ENCODE results near the gene LEP.

The LEP gene

DNA sequence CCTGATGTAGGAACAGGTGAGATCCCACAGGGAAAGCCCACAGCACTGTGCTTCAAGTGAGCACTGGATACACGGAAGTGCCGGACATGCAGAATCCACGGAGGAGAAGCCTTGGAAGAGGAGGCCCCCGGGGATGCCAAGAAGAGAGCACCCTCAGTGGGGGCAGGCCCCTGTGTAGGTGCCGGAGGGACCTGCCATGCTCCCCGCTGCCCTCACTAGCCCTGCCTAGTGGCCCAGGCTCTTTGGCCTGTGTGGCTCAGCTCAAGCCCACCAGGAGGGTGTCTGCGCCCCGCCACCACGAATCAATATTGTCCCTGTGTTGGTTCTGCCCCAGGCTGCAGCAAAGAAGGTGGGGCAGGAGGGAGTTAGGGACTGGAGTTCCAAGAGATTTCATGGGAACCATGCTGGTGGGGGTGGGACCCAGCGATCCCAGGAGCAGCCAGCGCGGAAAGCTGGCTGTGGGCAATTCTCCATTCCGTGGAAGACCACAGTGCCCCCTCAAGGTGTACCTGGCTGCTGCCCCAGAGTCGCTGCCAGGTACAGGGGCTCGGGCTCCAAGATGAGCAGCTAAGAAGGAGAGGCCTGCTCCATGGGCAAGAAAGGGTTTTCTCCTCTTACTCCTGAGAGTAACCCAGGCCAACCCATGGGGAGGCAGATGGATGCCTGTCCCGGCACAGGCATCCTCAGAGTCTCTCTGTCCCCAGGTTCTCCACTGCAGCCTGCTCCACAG lies 34.9 kb upstream of the LEP start:
- no peaks in the 10 kb centered on the region for H3K36me3 ChIP-seq (ENCODE audit: insufficient read depth, insufficient read length, low read length)
- H3K9ac ChIP-seq (ENCODE audit: insufficient read length, low read depth), result no peak overlapping the region
- peaks cover 4% of the 10 kb centered on the region for H3K4me1 ChIP-seq (ENCODE audit: insufficient read depth, insufficient read length)
- TF ChIP-seq YY1 (IDR thresholded peaks at IDR 0.05; ENCODE audit: insufficient read depth, insufficient read length) (no peak), ZNF274 (IDR thresholded peaks at IDR 0.05; ENCODE audit: low read depth, low read length) (no peak), SUZ12 (IDR thresholded peaks at IDR 0.05; ENCODE audit: extremely low read depth, insufficient read depth, insufficient read length) (no peak)
- DNase-seq (ENCODE audit: low read depth, low spot score), result no peak
- H3K27me3 ChIP-seq (ENCODE audit: insufficient read depth, insufficient read length), result peaks cover 34% of the 10 kb centered on the region
- no peak overlapping the region for H3K4me3 ChIP-seq (ENCODE audit: insufficient read length, low read depth)
- H3K9me3 ChIP-seq (ENCODE audit: insufficient read depth, low read length), result no peaks in the 10 kb centered on the region

DNA sequence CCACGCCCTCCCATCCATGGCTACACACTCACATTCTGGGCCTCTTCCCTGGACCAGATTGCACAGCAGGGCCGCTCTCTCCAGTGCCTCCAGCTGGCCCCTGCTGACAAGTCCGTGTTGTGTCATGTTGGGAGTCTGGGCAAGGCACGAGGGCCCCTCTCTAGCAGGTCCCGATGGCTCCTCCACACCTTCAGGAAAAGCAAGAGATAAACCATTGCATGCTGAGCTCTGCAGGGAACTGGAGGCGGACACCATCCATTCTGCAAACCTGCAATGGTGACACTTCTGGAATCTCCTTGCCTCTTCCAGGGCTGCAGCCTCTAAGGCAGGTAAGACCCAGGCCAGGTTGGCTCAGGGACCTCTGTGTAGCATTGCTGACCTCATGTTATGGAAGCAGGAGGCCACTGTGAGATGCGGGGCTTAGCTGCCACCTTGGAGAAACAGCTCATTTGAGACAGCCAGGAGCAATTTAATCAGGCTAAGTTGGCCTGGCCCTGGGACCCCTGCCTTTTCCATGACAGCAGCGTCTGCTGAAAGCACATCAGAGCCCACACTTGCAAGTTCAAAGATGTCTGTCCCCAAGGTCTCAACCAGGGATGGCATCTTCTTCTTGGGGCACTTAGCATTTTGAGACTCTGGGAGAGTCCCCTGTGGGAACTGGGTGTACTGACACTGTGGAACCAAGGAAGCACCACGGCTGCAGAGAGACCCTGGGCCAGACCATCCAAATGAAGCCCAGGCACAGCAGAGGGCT lies 34.2 kb upstream of the LEP start:
- peaks cover 4% of the 10 kb centered on the region for H3K4me1 ChIP-seq (ENCODE audit: insufficient read depth, insufficient read length)
- no peak overlapping the region for H3K4me3 ChIP-seq (ENCODE audit: insufficient read length, low read depth)
- DNase-seq (ENCODE audit: low read depth, low spot score), result no peak
- H3K36me3 ChIP-seq (ENCODE audit: insufficient read depth, insufficient read length, low read length), result no peaks in the 10 kb centered on the region
- peaks cover 26% of the 10 kb centered on the region for H3K27me3 ChIP-seq (ENCODE audit: insufficient read depth, insufficient read length)
- no peak overlapping the region for H3K9ac ChIP-seq (ENCODE audit: insufficient read length, low read depth)
- H3K9me3 ChIP-seq (ENCODE audit: insufficient read depth, low read length), result no peaks in the 10 kb centered on the region
- TF ChIP-seq SUZ12 (IDR thresholded peaks at IDR 0.05; ENCODE audit: extremely low read depth, insufficient read depth, insufficient read length) (no peak), YY1 (IDR thresholded peaks at IDR 0.05; ENCODE audit: insufficient read depth, insufficient read length) (no peak), ZNF274 (IDR thresholded peaks at IDR 0.05; ENCODE audit: low read depth, low read length) (no peak)

- H3K4me3 ChIP-seq (ENCODE audit: insufficient read length, low read depth), result no peak overlapping the region
- DNase-seq (ENCODE audit: low read depth, low spot score), result no peak
- no peaks in the 10 kb centered on the region for H3K9me3 ChIP-seq (ENCODE audit: insufficient read depth, low read length)
- H3K4me1 ChIP-seq (ENCODE audit: insufficient read depth, insufficient read length), result peaks cover 4% of the 10 kb centered on the region
- TF ChIP-seq SUZ12 (IDR thresholded peaks at IDR 0.05; ENCODE audit: extremely low read depth, insufficient read depth, insufficient read length), result no peak
- TF ChIP-seq ZNF274 (IDR thresholded peaks at IDR 0.05; ENCODE audit: low read depth, low read length), result no peak
- no peak for TF ChIP-seq YY1 (IDR thresholded peaks at IDR 0.05; ENCODE audit: insufficient read depth, insufficient read length)
- H3K27me3 ChIP-seq (ENCODE audit: insufficient read depth, insufficient read length), result peaks cover 19% of the 10 kb centered on the region
- H3K9ac ChIP-seq (ENCODE audit: insufficient read length, low read depth), result no peak overlapping the region
- no peaks in the 10 kb centered on the region for H3K36me3 ChIP-seq (ENCODE audit: insufficient read depth, insufficient read length, low read length)
These were observed 33.5 kb upstream of the LEP start for GRCh38 chr7:128207609-128208008.

DNA sequence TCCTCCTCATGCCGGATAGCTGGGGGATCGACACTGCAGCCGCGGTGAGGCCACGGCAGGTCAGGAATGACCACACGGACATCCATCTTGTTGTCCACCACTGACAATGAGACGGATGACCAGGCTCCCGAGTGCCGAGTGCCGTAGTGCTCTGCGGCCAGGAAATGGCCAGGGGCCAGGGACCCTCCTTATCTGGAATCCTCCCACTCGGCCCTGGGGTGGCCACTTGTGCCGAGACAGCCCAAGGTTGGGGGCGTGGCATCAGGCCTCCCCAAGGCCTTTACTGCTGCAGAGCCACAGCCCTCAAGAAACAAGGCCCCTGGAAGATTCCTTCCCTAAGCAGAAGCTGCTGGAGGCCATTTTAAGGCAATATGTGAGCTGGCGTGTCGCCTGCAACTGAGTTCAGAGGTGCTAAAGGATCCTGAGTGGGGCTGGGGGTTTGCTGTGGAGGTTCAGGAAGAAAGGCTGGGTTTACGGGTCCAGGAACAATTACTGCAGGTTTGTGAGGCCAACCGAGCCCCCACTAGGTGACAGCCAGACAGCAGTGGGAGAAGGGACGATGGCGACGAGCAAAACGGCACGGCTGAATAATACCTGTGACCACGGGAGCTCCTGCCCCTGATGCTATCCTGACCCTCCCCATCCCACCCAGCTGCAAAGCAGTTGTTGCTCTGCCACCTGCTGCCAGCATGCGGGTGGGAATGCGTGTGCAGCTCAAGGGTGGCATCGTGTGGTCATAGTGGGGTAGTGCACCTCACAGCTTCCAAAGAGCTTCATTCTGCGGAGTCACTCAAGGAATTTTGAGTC lies 31.6 kb upstream of the LEP start:
- peaks cover 2% of the 10 kb centered on the region for H3K4me1 ChIP-seq (ENCODE audit: insufficient read depth, insufficient read length)
- TF ChIP-seq YY1 (IDR thresholded peaks at IDR 0.05; ENCODE audit: insufficient read depth, insufficient read length) (no peak), ZNF274 (IDR thresholded peaks at IDR 0.05; ENCODE audit: low read depth, low read length) (no peak), SUZ12 (IDR thresholded peaks at IDR 0.05; ENCODE audit: extremely low read depth, insufficient read depth, insufficient read length) (no peak)
- peak; percentile 71 for DNase-seq (ENCODE audit: low read depth, low spot score)
- no peak overlapping the region for H3K4me3 ChIP-seq (ENCODE audit: insufficient read length, low read depth)
- H3K36me3 ChIP-seq (ENCODE audit: insufficient read depth, insufficient read length, low read length), result no peaks in the 10 kb centered on the region
- H3K9me3 ChIP-seq (ENCODE audit: insufficient read depth, low read length), result no peaks in the 10 kb centered on the region
- no peak overlapping the region for H3K9ac ChIP-seq (ENCODE audit: insufficient read length, low read depth)
- peaks cover 2% of the 10 kb centered on the region for H3K27me3 ChIP-seq (ENCODE audit: insufficient read depth, insufficient read length)

GRCh38 chr7:128210036-128210347 lies 31.1 kb upstream of the LEP start:
- H3K27me3 ChIP-seq (ENCODE audit: insufficient read depth, insufficient read length), result peaks cover 2% of the 10 kb centered on the region
- H3K36me3 ChIP-seq (ENCODE audit: insufficient read depth, insufficient read length, low read length), result no peaks in the 10 kb centered on the region
- H3K9ac ChIP-seq (ENCODE audit: insufficient read length, low read depth), result no peak overlapping the region
- TF ChIP-seq SUZ12 (IDR thresholded peaks at IDR 0.05; ENCODE audit: extremely low read depth, insufficient read depth, insufficient read length), result no peak
- TF ChIP-seq ZNF274 (IDR thresholded peaks at IDR 0.05; ENCODE audit: low read depth, low read length), result no peak
- no peak for TF ChIP-seq YY1 (IDR thresholded peaks at IDR 0.05; ENCODE audit: insufficient read depth, insufficient read length)
- no peaks in the 10 kb centered on the region for H3K9me3 ChIP-seq (ENCODE audit: insufficient read depth, low read length)
- peaks cover 2% of the 10 kb centered on the region for H3K4me1 ChIP-seq (ENCODE audit: insufficient read depth, insufficient read length)
- DNase-seq (ENCODE audit: low read depth, low spot score), result no peak
- no peak overlapping the region for H3K4me3 ChIP-seq (ENCODE audit: insufficient read length, low read depth)

DNA sequence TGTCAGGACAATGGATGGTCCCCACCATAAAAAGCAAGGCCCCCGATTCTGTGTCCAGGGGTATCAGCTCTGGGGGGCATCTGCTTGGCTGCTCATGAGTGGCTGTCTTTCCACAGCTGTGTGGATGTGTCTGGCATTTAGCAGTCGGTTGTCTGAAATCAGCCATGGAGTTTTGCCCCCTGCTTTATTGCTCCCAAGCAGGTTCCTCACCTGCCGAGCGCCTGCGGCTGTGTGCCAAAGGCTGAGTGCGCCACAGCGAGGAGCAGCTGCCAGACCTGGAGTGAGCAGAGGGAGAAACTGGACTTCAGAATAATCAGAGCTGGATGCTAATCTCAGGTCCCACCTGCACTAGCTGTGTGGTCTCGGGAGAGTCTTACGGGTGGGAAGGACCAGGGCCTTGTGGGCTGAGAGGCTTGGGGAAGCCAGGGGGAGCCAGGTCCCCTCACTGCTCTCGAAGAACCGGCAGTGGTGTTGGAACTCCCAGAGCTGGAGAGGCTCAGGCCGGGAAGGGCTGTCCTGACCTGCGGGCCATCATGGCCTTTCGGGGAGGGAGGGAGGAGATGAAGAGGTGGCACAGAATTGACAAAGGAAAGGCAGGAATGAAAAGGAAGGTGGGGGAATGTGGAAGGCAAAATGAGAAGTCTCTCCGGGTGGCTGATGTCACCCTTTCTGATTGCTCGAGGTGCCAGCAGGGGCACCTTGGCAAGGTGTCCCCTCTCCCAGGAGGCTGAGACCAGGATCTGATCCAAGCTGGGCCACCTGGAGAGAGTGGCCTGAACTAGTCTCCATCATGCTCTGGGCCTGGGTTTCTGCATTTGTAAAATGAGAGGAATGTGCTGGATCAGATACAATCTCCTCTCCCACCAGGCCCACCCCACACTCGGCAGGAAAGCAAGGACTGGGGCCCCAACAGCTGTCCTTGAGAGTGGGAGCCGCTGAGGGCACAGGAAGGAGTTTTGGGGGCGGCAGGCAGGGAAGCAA lies 30.2 kb upstream of the LEP start:
- H3K36me3 ChIP-seq (ENCODE audit: insufficient read depth, insufficient read length, low read length), result no peaks in the 10 kb centered on the region
- no peak for TF ChIP-seq ZNF274 (IDR thresholded peaks at IDR 0.05; ENCODE audit: low read depth, low read length)
- TF ChIP-seq SUZ12 (IDR thresholded peaks at IDR 0.05; ENCODE audit: extremely low read depth, insufficient read depth, insufficient read length), result no peak
- no peak for TF ChIP-seq YY1 (IDR thresholded peaks at IDR 0.05; ENCODE audit: insufficient read depth, insufficient read length)
- peaks cover 2% of the 10 kb centered on the region for H3K4me1 ChIP-seq (ENCODE audit: insufficient read depth, insufficient read length)
- peaks cover 2% of the 10 kb centered on the region for H3K27me3 ChIP-seq (ENCODE audit: insufficient read depth, insufficient read length)
- H3K9me3 ChIP-seq (ENCODE audit: insufficient read depth, low read length), result no peaks in the 10 kb centered on the region
- H3K4me3 ChIP-seq (ENCODE audit: insufficient read length, low read depth), result no peak overlapping the region
- DNase-seq (ENCODE audit: low read depth, low spot score), result no peak
- H3K9ac ChIP-seq (ENCODE audit: insufficient read length, low read depth), result no peak overlapping the region

Measured in NT2/D1 (cell line).